SU-DHL-6 (cell line): ENCODE results near the gene KLHL29.

Source experiments
- H2AFZ ChIP-seq: fragments of 200-600 bp; sonication (generic); 2 replicates; pipeline ENCODE4 v1.6.1; 2014; ENCODE audit warnings: low read depth, mild to moderate bottlenecking, moderate library complexity, mixed read lengths, antibody characterized with exemption, low read length; ENCODE audit not compliant: severe bottlenecking
- H3F3A ChIP-seq: fragments of 200-600 bp; shearing (Covaris generic); 2 replicates; pipeline ENCODE4 v1.6.0; 2016; ENCODE audit warnings: antibody characterized with exemption, mild to moderate bottlenecking; ENCODE audit not compliant: insufficient read depth
- H3K27ac ChIP-seq: fragments of 200-600 bp; sonication (generic); 2 replicates; pipeline ENCODE4 v1.5.1; 2016; ENCODE audit warnings: low read depth, mild to moderate bottlenecking, low read length, moderate library complexity, mixed read lengths
- H3K27me3 ChIP-seq: fragments of 200-600 bp; sonication (generic), shearing (Covaris generic); 2 replicates; pipeline ENCODE4 v1.6.0; 2014; ENCODE audit warnings: mild to moderate bottlenecking, low read length
- H3K36me3 ChIP-seq: fragments of 200-600 bp; sonication (generic); 2 replicates; pipeline ENCODE4 v1.6.1; 2014; ENCODE audit warnings: mild to moderate bottlenecking, low read length, mixed read lengths
- H3K4me2 ChIP-seq: fragments of 300-600, 200-600 bp; shearing (Covaris generic), sonication (generic); 2 replicates; pipeline ENCODE4 v1.6.0; 2014; ENCODE audit warnings: low read length, low read depth, mild to moderate bottlenecking; ENCODE audit not compliant: poor library complexity, severe bottlenecking
- H3K4me3 ChIP-seq: fragments of 200-600 bp; sonication (generic); 2 replicates; pipeline ENCODE4 v1.5.1; 2014; ENCODE audit warnings: antibody characterized with exemption, low read length, mild to moderate bottlenecking, mixed read lengths; ENCODE audit not compliant: insufficient read depth, poor library complexity, severe bottlenecking
- H3K79me2 ChIP-seq: fragments of 200-600 bp; sonication (generic); 2 replicates; pipeline ENCODE4 v1.6.1; 2014; ENCODE audit warnings: mild to moderate bottlenecking, low read length, moderate library complexity; ENCODE audit not compliant: insufficient read depth
- H3K9ac ChIP-seq: fragments of 200-600 bp; sonication (generic); 2 replicates; pipeline ENCODE4 v1.7.0; 2014; ENCODE audit warnings: mild to moderate bottlenecking, low read length
- H3K9me2 ChIP-seq: fragments of 200-600 bp; sonication (generic); replicated peaks from 2 replicates; pipeline ENCODE4 v1.6.1; 2014; ENCODE audit warnings: low read length; ENCODE audit not compliant: insufficient read depth
- H3K9me3 ChIP-seq: fragments of 200-600 bp; sonication (generic); 2 replicates; pipeline ENCODE4 v1.6.1; 2014; ENCODE audit warnings: low read length, mixed read lengths; ENCODE audit not compliant: insufficient read depth
- H4K20me1 ChIP-seq: fragments of 200-600 bp; sonication (generic); 2 replicates; pipeline ENCODE4 v1.6.1; 2014; ENCODE audit warnings: low read depth, mild to moderate bottlenecking, antibody characterized with exemption, low read length, moderate library complexity, mixed read lengths
- CTCF ChIP-seq: fragments of 200-600 bp; sonication (generic); IDR thresholded peaks from one replicate; pipeline ENCODE4 v1.5.1; 2017; ENCODE audit warnings: antibody characterized with exemption, mild to moderate bottlenecking, low read length, moderate library complexity; ENCODE audit not compliant: insufficient read depth, poor library complexity, severe bottlenecking
- EZH2phosphoT487 ChIP-seq: fragments of 200-600 bp; sonication (generic), shearing (Covaris generic); conservative IDR thresholded peaks from 2 replicates; pipeline ENCODE4 v1.6.1; 2018; ENCODE audit warnings: mild to moderate bottlenecking, antibody characterized with exemption, low read length, moderate library complexity, mixed read lengths

KLHL29 gene

GRCh38 chr2:23484767-23485166 is 99.8 kb downstream of the KLHL29 start:
- no peak overlapping the region for H3K4me3 ChIP-seq
- no peaks in the 10 kb centered on the region for H3K79me2 ChIP-seq
- H3K9me3 ChIP-seq = no peaks in the 10 kb centered on the region
- no peak overlapping the region for H2AFZ ChIP-seq
- no peak overlapping the region for H3K4me2 ChIP-seq
- no peaks in the 10 kb centered on the region for H3K36me3 ChIP-seq
- no peaks in the 10 kb centered on the region for H3K27me3 ChIP-seq
- no peaks in the 10 kb centered on the region for H3F3A ChIP-seq
- no peaks in the 10 kb centered on the region for H3K9me2 ChIP-seq
- no peaks in the 10 kb centered on the region for H4K20me1 ChIP-seq
- TF ChIP-seq CTCF (no peak), EZH2phosphoT487 (no peak)
- no peak overlapping the region for H3K9ac ChIP-seq
- H3K27ac ChIP-seq = no peak overlapping the region

DNA sequence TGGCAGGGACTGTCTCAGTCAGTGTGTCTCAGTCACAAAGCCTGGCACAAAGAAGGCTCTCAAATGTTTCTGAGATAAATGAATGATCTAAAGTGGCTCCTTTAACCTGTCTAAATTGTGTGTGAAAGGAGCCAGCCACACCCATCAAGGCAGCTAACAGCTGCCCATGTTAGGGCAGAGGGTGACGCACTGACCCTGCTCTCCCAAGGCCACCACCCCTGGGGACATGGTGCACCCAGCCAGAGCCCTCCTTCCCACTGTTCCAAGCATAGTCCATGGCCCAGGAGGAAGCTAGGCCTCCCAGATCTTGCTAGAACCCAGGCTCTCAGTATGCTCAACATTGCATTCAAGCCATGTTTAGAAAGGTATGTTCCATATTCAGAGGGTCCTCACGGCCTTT is 100.3 kb downstream of the KLHL29 start:
- no peaks in the 10 kb centered on the region for H3K27me3 ChIP-seq
- no peaks in the 10 kb centered on the region for H3F3A ChIP-seq
- H2AFZ ChIP-seq = no peak overlapping the region
- no peaks in the 10 kb centered on the region for H3K79me2 ChIP-seq
- H3K9me3 ChIP-seq = no peaks in the 10 kb centered on the region
- H3K36me3 ChIP-seq = no peaks in the 10 kb centered on the region
- TF ChIP-seq EZH2phosphoT487 (no peak), CTCF (no peak)
- H3K9ac ChIP-seq = no peak overlapping the region
- H4K20me1 ChIP-seq = no peaks in the 10 kb centered on the region
- no peak overlapping the region for H3K27ac ChIP-seq
- no peaks in the 10 kb centered on the region for H3K9me2 ChIP-seq
- H3K4me3 ChIP-seq = no peak overlapping the region
- H3K4me2 ChIP-seq = no peak overlapping the region

GRCh38 chr2:23485841-23486683 is 101.1 kb downstream of the KLHL29 start:
- Histone ChIP-seq H3K27me3 (no peaks in the 10 kb centered on the region), H3K27ac (no peak overlapping the region), H3K4me3 (no peak overlapping the region), H3K9me2 (no peaks in the 10 kb centered on the region), H3K79me2 (no peaks in the 10 kb centered on the region), H2AFZ (no peak overlapping the region), H3K9ac (no peak overlapping the region), H3K9me3 (no peaks in the 10 kb centered on the region), H3F3A (no peaks in the 10 kb centered on the region), H3K36me3 (no peaks in the 10 kb centered on the region), H3K4me2 (no peak overlapping the region), H4K20me1 (no peaks in the 10 kb centered on the region)
- TF ChIP-seq EZH2phosphoT487 (no peak), CTCF (no peak)
